Right lung (tissue), 5 donors: ENCODE measurements around the gene PML. TPM values are rescaled to one million over a fixed set of nuclear protein-coding genes. Genes with fewer than 3 reads are reported as not detected.
"Not testable (repeated sequence)": the region's sequence is repeated elsewhere in the genome, so short reads cannot be mapped to it uniquely, and the experiment has no call there.

Experiments
- DNase-seq, 2 donors: peaks; one replicate each; pipeline ENCODE4 v3.0.0-alpha.2; 2013
- polyA plus RNA-seq, 5 donors: library from polyadenylated mRNA; unstranded; fragments of 120-200 nt; gene quantifications; one replicate each; pipeline versions ENCODE4 v1.2.1 to v1.2.3, GENCODE V29; 2013; ENCODE audit warnings: inconsistent platforms in 1 of 5, low replicate concordance in 1 of 5; ENCODE audit not compliant: insufficient read length in 5 of 5, insufficient read depth in 1 of 5

Gene PML
- polyA plus RNA-seq, 5 donors = 30.7 to 54.1 (median 43.0) TPM

GRCh38 chr15:73957276-73957675, 37.2 kb upstream of the PML start:
- no peak for DNase-seq

GRCh38 chr15:73957785-73958184, 36.7 kb upstream of the PML start:
- DNase-seq = no peak

- DNase-seq = no peak
These were observed 35.4 kb upstream of the PML start for GRCh38 chr15:73959012-73959581.

GRCh38 chr15:73959801-73960200, 34.7 kb upstream of the PML start:
- no peak for DNase-seq

DNA sequence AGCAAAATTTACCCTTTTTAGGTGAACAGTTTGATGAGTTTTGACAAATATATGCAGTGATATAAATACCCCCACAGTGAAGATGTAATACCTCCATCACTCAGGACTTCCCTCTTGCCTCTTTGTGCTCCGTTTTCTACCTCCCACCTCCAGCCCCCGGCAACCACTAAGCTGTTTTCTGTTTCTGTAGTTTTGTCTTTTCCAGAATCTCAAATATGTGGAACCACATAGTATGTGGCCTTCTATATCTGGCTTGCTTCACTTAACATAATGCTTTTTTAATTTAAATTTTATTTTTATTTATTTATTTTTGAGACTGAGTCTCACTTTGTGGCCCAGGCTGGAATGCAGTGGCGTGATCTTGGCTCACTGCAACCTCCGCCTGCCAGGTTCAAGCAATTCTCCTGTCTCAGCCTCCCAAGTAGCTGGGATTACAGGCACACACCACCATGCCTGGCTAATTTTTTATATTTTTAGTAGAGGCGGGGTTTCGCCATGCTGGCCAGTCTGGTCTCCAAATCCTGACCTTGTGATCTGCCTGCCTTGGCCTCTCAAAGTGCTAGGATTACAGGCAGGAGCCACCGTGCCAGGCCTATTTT, 33.9 kb upstream of the PML start:
- not testable (repeated sequence) for DNase-seq

GRCh38 chr15:73962433-73962832, 32.1 kb upstream of the PML start:
- DNase-seq = peak; percentile 31 to 60

DNA sequence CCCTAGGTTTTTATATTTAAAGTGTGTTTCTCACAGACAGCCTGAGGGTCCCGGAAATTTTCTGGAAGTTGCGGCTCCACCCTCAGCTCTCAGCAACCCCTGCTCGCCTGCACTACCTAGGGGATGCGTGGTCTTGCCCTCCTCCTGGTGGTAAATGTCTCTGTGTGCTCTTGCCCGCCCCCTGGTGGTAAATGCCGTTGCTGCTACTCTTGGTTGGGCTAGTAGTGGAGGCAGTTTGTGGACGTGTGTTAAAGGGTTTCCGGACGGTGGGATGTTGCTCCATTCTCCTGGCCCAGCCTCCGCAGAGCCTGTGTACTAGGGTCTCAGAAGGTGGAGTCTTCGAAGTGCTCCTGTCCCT, 29.8 kb upstream of the PML start:
- DNase-seq = peak; percentile 47 to 64

- no peak for DNase-seq
These were observed 29.3 kb upstream of the PML start for GRCh38 chr15:73965094-73965757.

GRCh38 chr15:73965758-73966113, 28.8 kb upstream of the PML start:
- no peak for DNase-seq

GRCh38 chr15:73968461-73968860, 26.1 kb upstream of the PML start:
- no peak for DNase-seq

GRCh38 chr15:73969151-73969759, 25.3 kb upstream of the PML start:
- DNase-seq = no peak

GRCh38 chr15:73972984-73973682, 21.4 kb upstream of the PML start:
- DNase-seq = peak; percentile 83 to 86

DNA sequence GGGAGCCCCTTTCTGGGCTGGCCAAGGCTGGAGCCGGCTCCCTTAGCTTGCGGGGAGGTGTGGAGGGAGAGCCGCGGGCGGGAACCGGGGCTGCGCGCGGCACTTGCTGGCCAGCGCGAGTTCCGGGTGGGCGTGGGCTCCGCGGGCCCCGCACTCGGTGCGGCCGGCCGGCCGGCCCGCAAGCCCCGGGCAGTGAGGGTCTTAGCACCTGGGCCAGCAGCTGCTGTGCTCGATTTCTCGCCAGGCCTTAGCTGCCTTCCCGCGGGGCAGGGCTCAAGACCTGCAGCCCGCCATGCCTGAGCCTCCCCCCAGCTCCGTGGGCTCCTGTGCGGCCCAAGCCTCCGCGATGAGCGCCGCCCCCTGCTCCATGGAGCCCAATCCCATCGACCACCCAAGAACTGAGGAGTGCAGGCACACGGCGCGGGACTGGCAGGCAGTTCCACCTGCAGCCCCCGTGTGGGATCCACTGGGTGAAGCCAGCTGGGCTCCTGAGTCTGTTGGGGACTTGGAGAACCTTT, 20.8 kb upstream of the PML start:
- not testable (repeated sequence) for DNase-seq

GRCh38 chr15:73975440-73976125, 18.9 kb upstream of the PML start:
- not testable (repeated sequence) for DNase-seq

- DNase-seq = no peak
These were observed 15.6 kb upstream of the PML start for GRCh38 chr15:73978896-73979295.

DNA sequence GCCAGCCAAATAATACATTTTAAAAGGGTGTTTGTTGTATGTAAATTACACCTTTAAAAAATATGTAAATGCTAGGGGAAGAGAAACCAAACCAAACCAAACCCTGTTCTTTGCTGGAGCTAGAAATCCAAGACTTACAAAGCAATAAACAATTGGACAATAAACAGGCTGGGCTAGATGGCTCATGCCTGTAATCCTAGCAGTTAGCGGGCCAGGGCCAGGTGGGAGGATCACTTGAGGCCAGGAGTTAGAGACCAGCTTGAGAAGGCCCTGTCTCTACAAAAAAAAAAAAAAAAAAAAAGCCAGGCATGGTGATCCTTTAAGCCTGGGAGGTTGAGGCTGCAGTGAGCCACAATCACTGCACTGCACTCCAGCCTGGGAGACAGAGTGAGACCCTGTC, 14.9 kb upstream of the PML start:
- DNase-seq = no peak

GRCh38 chr15:73981761-73982221, 12.7 kb upstream of the PML start:
- DNase-seq = no peak

DNA sequence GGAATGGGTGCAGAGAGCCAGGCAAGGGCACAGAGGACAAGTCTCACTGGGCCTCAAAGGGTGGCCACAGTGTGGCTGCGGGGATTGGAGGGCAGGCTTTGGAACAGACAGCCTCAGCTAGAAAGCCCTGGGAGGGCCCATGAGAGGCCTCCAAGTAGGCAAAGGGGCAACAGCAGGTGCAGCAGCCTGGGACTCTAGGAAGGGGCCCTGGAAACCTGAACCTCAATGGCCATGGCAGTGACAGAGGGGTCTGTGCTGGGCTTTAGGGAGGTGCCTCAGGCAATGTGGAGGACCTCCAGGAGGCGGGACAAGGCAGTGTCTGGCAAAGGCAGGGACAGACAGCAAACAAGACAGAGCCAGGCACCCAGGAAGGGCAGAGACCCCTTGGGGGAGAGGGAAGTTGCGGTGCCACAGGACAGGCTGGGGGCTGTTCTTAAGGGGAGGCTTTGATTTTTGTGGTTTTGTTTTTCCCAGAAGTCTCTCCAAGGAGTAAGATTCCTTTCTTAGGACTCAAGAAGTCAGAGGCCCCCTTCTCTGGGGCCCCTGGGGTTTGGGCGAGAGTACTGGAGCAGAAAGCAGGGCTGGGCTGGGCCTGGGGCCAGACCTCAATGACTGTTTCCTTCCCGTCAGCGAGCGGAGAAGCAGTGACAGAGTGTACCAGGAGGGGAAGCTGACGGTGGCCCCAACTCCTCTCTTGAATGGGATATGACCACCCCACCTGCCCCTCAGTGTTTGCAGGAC, 12.1 kb upstream of the PML start:
- DNase-seq = peak; percentile 83 to 85

GRCh38 chr15:73983211-73983727, 11.2 kb upstream of the PML start:
- DNase-seq = no peak

DNA sequence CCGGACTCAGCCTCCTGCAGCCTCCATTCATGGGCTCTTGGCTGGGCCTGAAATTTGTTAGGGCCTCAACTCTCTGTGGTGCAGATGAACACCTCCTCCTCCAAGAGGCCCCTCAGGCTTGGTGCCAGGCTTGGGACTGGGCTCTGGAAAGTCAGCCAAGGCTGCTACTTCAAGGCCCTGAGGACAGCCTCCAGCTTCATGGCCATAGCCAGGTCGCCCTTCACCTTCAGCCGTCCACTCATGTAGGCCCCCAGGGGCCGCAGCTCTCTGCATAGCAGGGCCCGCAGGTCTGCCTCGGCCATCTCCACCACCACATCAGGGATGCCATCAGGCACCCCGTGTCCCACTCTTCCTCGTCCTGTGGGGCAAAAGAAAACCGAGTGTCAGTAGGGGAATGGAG, 10.7 kb upstream of the PML start:
- DNase-seq = no peak
